ENCODE data around the gene MINAR1. TPM values are rescaled to one million over a fixed set of nuclear protein-coding genes. Genes with fewer than 3 reads are reported as not detected.

MINAR1 gene
- total and polyA plus RNA-seq, 8 donors: 0.50 to 1.0 (median 0.66) TPM

GRCh38 chr15:79481793-79482192 lies 49.7 kb downstream of the MINAR1 start:
- no peak overlapping the region for H3K4me3 ChIP-seq
- H3K9me3 ChIP-seq: no peaks in the 10 kb centered on the region
- H3K27ac ChIP-seq: no peak overlapping the region
- intact Hi-C loops (cut with DNase I): no loop called here
- no peaks in the 10 kb centered on the region for H3K4me1 ChIP-seq
- H3K27me3 ChIP-seq: no peaks in the 10 kb centered on the region
- DNase-seq: no peak
- TF ChIP-seq CTCF (IDR thresholded peaks at IDR 0.05): no peak
- ATAC-seq: no peak
- H3K36me3 ChIP-seq: no peaks in the 10 kb centered on the region

Other genes with a start within 250 kb of the MINAR1 start
- gene ANKRD34C, start 149.6 kb upstream of the MINAR1 start, total RNA-seq: not detected
- gene ANKRD34C, start 149.6 kb upstream of the MINAR1 start, polyA plus RNA-seq (ENCODE audit: insufficient read length in 6 of 6): under 1 TPM in 1 of 6 donors, not detected in 5; 0.03 TPM
- gene TMED3, start 121.2 kb upstream of the MINAR1 start, total RNA-seq: 10 to 100 TPM; 76.6 to 80.5 TPM
- gene TMED3, start 121.2 kb upstream of the MINAR1 start, polyA plus RNA-seq (ENCODE audit: insufficient read length in 6 of 6): 10 to 100 TPM; 53.9 to 59.2 (median 55.1) TPM